B cell (primary cell): ENCODE data around the gene SULT2A1. TPM values are rescaled to one million over a fixed set of nuclear protein-coding genes. Genes with fewer than 3 reads are reported as not detected.

Experiments used
- ATAC-seq: fragments of 200-7000 bp; cut with Tn5 transposase; one replicate; pipeline ENCODE4 v1.10.0; 2021; ENCODE audit warnings: low read depth, mild to moderate bottlenecking, moderate number of reproducible peaks, moderate library complexity
- CTCF ChIA-PET: fragments of 350-600 bp; sonication (Branson Sonifier 250); formaldehyde crosslinking; loops from one replicate; lab custom pipeline; 2021; ENCODE audit warnings: antibody characterized with exemption, inconsistent platforms; lab: Charles Lee
- POLR2A ChIA-PET: fragments of 350-600 bp; sonication (Branson Sonifier 250); formaldehyde crosslinking; loops from one replicate; lab custom pipeline; 2021; ENCODE audit warnings: antibody characterized with exemption; lab: Charles Lee
- DNase-seq: peaks from one replicate; pipeline ENCODE4 v3.0.0; 2013
- H2AFZ ChIP-seq: 2 replicates; pipeline ENCODE4 v1.6.1; 2012; ENCODE audit warnings: mild to moderate bottlenecking, low read depth, low read length; ENCODE audit not compliant: insufficient read depth, poor library complexity, severe bottlenecking
- H3K27ac ChIP-seq, 2 donors: 1 replicate in 1 of 2; 2 replicates in 1 of 2; pipeline ENCODE4 v1.5.1; 2012 to 2013; ENCODE audit warnings: low read length in 2 of 2, mild to moderate bottlenecking in 2 of 2, moderate library complexity in 1 of 2
- H3K27me3 ChIP-seq, 4 experiments: fragments of 200-600 bp in 1 of 4; sonication (generic) in 1 of 4; replicated peaks in 1 of 4; 1 replicate in 2 of 4; 2 replicates in 2 of 4; pipeline versions ENCODE4 v1.6.1 to v1.7.0; 2013 to 2016; ENCODE audit warnings: low read length in 3 of 4, mild to moderate bottlenecking in 2 of 4, mixed read lengths in 1 of 4, moderate library complexity in 1 of 4; ENCODE audit not compliant: insufficient read depth in 4 of 4, control insufficient read depth in 3 of 4; ENCODE audit errors: control extremely low read depth in 1 of 4
- H3K36me3 ChIP-seq, 2 experiments: replicated peaks in 1 of 2; 1 replicate in 1 of 2; 2 replicates in 1 of 2; pipeline versions ENCODE4 v1.6.1 to v1.7.1; 2013; ENCODE audit warnings: low read length in 1 of 2; ENCODE audit not compliant: insufficient read depth in 2 of 2, control insufficient read depth in 1 of 2; ENCODE audit errors: control extremely low read depth in 1 of 2, extremely low read depth in 1 of 2
- H3K4me1 ChIP-seq, 2 donors: fragments of 200-600 bp in 1 of 2; sonication (generic) in 1 of 2; 1 replicate in 1 of 2; 2 replicates in 1 of 2; pipeline versions ENCODE4 v1.5.1 to v1.6.1; 2013 to 2017; ENCODE audit warnings: low read length in 2 of 2; ENCODE audit not compliant: control insufficient read depth in 2 of 2, insufficient read depth in 2 of 2
- H3K4me2 ChIP-seq: replicated peaks from 2 replicates; pipeline ENCODE3; 2012; ENCODE audit warnings: mild to moderate bottlenecking, low read depth, low read length; ENCODE audit not compliant: poor library complexity, severe bottlenecking
- H3K4me3 ChIP-seq, 5 experiments: fragments of 200-600 bp in 1 of 5; sonication (generic) in 1 of 5; 1 replicate in 3 of 5; 2 replicates in 2 of 5; pipeline versions ENCODE4 v1.5.1 to v1.7.0; 2011 to 2016; ENCODE audit warnings: low read length in 4 of 5, mild to moderate bottlenecking in 4 of 5, low read depth in 2 of 5, control low read depth in 1 of 5, moderate library complexity in 1 of 5; ENCODE audit not compliant: insufficient read depth in 1 of 5; ENCODE audit errors: control extremely low read depth in 1 of 5, extremely low read depth in 1 of 5
- H3K79me2 ChIP-seq: fragments of 200-600 bp; sonication (generic); one replicate; pipeline ENCODE4 v1.6.0; 2016; ENCODE audit warnings: low read length; ENCODE audit not compliant: control insufficient read depth, insufficient read depth
- H3K9ac ChIP-seq: fragments of 200-600 bp; sonication (generic); 2 replicates; pipeline ENCODE4 v1.6.1; 2017; ENCODE audit warnings: mild to moderate bottlenecking, low read length, moderate library complexity
- H3K9me3 ChIP-seq, 3 donors: one replicate each; pipeline versions ENCODE4 v1.6.1 to v1.7.1; 2013; ENCODE audit warnings: low read length in 2 of 3; ENCODE audit not compliant: control insufficient read depth in 2 of 3, insufficient read depth in 1 of 3; ENCODE audit errors: control extremely low read depth in 1 of 3
- H4K20me1 ChIP-seq: 2 replicates; pipeline ENCODE4 v1.6.0; 2012; ENCODE audit warnings: mild to moderate bottlenecking, low read length; ENCODE audit not compliant: insufficient read depth, control insufficient read depth, poor library complexity, severe bottlenecking
- H3K27ac Mint-ChIP-seq: one replicate; pipeline ENCODE4 v1.8.0; 2021; ENCODE audit warnings: mixed read lengths
- H3K27me3 Mint-ChIP-seq: one replicate; pipeline ENCODE4 v1.8.0; 2021; ENCODE audit warnings: mixed read lengths
- H3K4me1 Mint-ChIP-seq: one replicate; pipeline ENCODE4 v1.8.0; 2021; ENCODE audit warnings: mixed read lengths
- H3K4me3 Mint-ChIP-seq: one replicate; pipeline ENCODE4 v1.8.0; 2021; ENCODE audit warnings: mixed read lengths
- H3K9me3 Mint-ChIP-seq: one replicate; pipeline ENCODE4 v1.8.0; 2022; ENCODE audit warnings: mixed read lengths; ENCODE audit not compliant: insufficient read depth
- CTCF ChIP-seq: fragments of 200-600 bp; IDR thresholded peaks from one replicate; pipeline ENCODE4 v1.8.0; 2022; ENCODE audit warnings: antibody characterized with exemption, mild to moderate bottlenecking
- EZH2 ChIP-seq: IDR thresholded peaks from 2 replicates; pipeline ENCODE4 v1.6.1; 2012; ENCODE audit warnings: borderline replicate concordance, low read depth, mild to moderate bottlenecking, moderate library complexity, low read length; ENCODE audit not compliant: insufficient read depth, poor library complexity, severe bottlenecking
- WGBS: methylation state at CpG from one replicate; pipeline ENCODE4 v1.1.5; 2013; ENCODE audit warnings: missing lambda C conversion rate; ENCODE audit not compliant: insufficient coverage; 5-methylcytosine and 5-hydroxymethylcytosine counted together
- intact Hi-C: fragments of 100-400 bp; cut with micrococcal nuclease; formaldehyde crosslinking; loops from one replicate; pipeline ENCODE4 v1.10.0; 2022
- polyA plus RNA-seq: library from polyadenylated mRNA; depleted of rRNA; stranded (reverse); fragments of >200 nt; gene quantifications from 2 replicates; pipeline ENCODE4 v1.2.3, GENCODE V29; 2012
- total RNA-seq, 2 donors: library from RNA; stranded (reverse); fragments of 120-200 nt in 1 of 2; gene quantifications; 1 replicate in 1 of 2; 2 replicates in 1 of 2; pipeline versions ENCODE4 v1.2.3 to v1.2.4, GENCODE V29; 2013 to 2022

SULT2A1 gene
- total and polyA plus RNA-seq, 2 donors (not counting 1 experiment from before 2014, with no cell fraction given) = not detected

- H3K27ac Mint-ChIP-seq = no peak overlapping the region
- no peaks in the 10 kb centered on the region for H3K4me1 Mint-ChIP-seq
- H3K79me2 ChIP-seq = no peaks in the 10 kb centered on the region
- no peak overlapping the region for H3K27ac ChIP-seq
- H3K4me3 ChIP-seq = no peak overlapping the region
- peaks cover 6% of the 10 kb centered on the region for H3K9me3 Mint-ChIP-seq
- no peak overlapping the region for H3K4me3 Mint-ChIP-seq
- TF ChIP-seq EZH2 (no peak), CTCF (no peak)
- intact Hi-C loops = no loop called here
- no peaks in the 10 kb centered on the region for H4K20me1 ChIP-seq
- no peak overlapping the region for H3K9ac ChIP-seq
- H2AFZ ChIP-seq = no peak overlapping the region
- H3K4me2 ChIP-seq = no peak overlapping the region
- no peaks in the 10 kb centered on the region for H3K4me1 ChIP-seq
- H3K27me3 ChIP-seq = peaks cover 0 to 2% (median 0%) of the 10 kb centered on the region in 4 experiments
- WGBS = 100% methylated on average over 1 of the region's 5 CpGs
- peaks cover 5% of the 10 kb centered on the region for H3K27me3 Mint-ChIP-seq
- DNase-seq (no peak), ATAC-seq (no peak)
- H3K9me3 ChIP-seq = peaks cover 0 to 13% (median 2%) of the 10 kb centered on the region in 3 donors
- POLR2A ChIA-PET = no interaction called here
- no peaks in the 10 kb centered on the region for H3K36me3 ChIP-seq
- CTCF ChIA-PET = no interaction called here
Observed at GRCh38 chr19:47896773-47897172, 10.7 kb upstream of the SULT2A1 start.

- Mint-ChIP-seq H3K4me1 (no peaks in the 10 kb centered on the region), H3K27me3 (peaks cover 5% of the 10 kb centered on the region), H3K4me3 (no peak overlapping the region), H3K27ac (no peak overlapping the region), H3K9me3 (peaks cover 6% of the 10 kb centered on the region)
- intact Hi-C loops = no loop called here
- Histone ChIP-seq H4K20me1 (no peaks in the 10 kb centered on the region), H3K9me3 (peaks cover 0 to 16% (median 2%) of the 10 kb centered on the region in 3 donors), H3K4me1 (no peaks in the 10 kb centered on the region), H3K79me2 (no peaks in the 10 kb centered on the region), H3K4me2 (no peak overlapping the region), H3K27ac (no peak overlapping the region), H2AFZ (no peak overlapping the region), H3K27me3 (no peaks in the 10 kb centered on the region), H3K4me3 (no peak overlapping the region), H3K36me3 (no peaks in the 10 kb centered on the region), H3K9ac (no peak overlapping the region)
- TF ChIP-seq CTCF (no peak), EZH2 (no peak)
- DNase-seq (no peak), ATAC-seq (no peak)
- POLR2A ChIA-PET = no interaction called here
- CTCF ChIA-PET = no interaction called here
- WGBS = 86% methylated on average over 1 of the region's 4 CpGs
Observed at GRCh38 chr19:47896019-47896418, 9.9 kb upstream of the SULT2A1 start.
